Cardiac muscle cell (in vitro differentiated cells and primary cell): Measurements from ENCODE around the gene SLC7A6. TPM values are rescaled to one million over a fixed set of nuclear protein-coding genes. Genes with fewer than 3 reads are reported as not detected.
A peak's percentile ranks its signal among the peaks of the same experiment; 100 is the strongest.

Source experiments
- DNase-seq, 2 donors: peaks; one replicate each; pipeline versions ENCODE4 v3.0.0 to v3.0.0-alpha.2; 2010 to 2017; ENCODE audit warnings: low read depth in 1 of 2, low spot score in 1 of 2
- H3K27ac ChIP-seq: fragments of 200-600 bp; sonication (generic); 2 replicates; pipeline ENCODE4 v1.5.1; 2016
- H3K27me3 ChIP-seq: fragments of 200-600 bp; sonication (generic); 2 replicates; pipeline ENCODE4 v1.6.0; 2016; ENCODE audit warnings: control low read depth
- H3K36me3 ChIP-seq: fragments of 200-600 bp; sonication (generic); 2 replicates; pipeline ENCODE4 v1.5.1; 2016; ENCODE audit warnings: control low read depth
- H3K4me1 ChIP-seq: fragments of 200-600 bp; sonication (generic); 2 replicates; pipeline ENCODE4 v1.8.1; 2017; ENCODE audit warnings: low read depth, mild to moderate bottlenecking, mixed run types
- H3K4me3 ChIP-seq: fragments of 200-600 bp; sonication (generic); 2 replicates; pipeline ENCODE4 v1.5.1; 2016; ENCODE audit warnings: mild to moderate bottlenecking
- H3K9me3 ChIP-seq: fragments of 200-600 bp; sonication (generic); 2 replicates; pipeline ENCODE4 v1.5.1; 2017; ENCODE audit warnings: low read depth, mild to moderate bottlenecking, control low read depth
- polyA plus RNA-seq: library from polyadenylated mRNA; unstranded; fragments of >200 nt; fragmentation: Nextera tagmentation; extraction: Ambion mirVana; gene quantifications from 2 replicates; pipeline ENCODE4 v1.2.1, GENCODE V29; 2016
- total RNA-seq: library from RNA; depleted of rRNA; stranded (reverse); fragments of >200 nt; gene quantifications from 2 replicates; pipeline ENCODE4 v1.2.3, GENCODE V29; 2016
- TF ChIP-seq, protein P1 (sequence below): IDR thresholded peaks from 2 replicates; pipeline ENCODE4 v1.5.1; 2012; ENCODE audit warnings: low read depth, mild to moderate bottlenecking, low read length

Gene SLC7A6
- total and polyA plus RNA-seq, 2 experiments from 2014 or later = 14.3 to 17.1 TPM

DNA sequence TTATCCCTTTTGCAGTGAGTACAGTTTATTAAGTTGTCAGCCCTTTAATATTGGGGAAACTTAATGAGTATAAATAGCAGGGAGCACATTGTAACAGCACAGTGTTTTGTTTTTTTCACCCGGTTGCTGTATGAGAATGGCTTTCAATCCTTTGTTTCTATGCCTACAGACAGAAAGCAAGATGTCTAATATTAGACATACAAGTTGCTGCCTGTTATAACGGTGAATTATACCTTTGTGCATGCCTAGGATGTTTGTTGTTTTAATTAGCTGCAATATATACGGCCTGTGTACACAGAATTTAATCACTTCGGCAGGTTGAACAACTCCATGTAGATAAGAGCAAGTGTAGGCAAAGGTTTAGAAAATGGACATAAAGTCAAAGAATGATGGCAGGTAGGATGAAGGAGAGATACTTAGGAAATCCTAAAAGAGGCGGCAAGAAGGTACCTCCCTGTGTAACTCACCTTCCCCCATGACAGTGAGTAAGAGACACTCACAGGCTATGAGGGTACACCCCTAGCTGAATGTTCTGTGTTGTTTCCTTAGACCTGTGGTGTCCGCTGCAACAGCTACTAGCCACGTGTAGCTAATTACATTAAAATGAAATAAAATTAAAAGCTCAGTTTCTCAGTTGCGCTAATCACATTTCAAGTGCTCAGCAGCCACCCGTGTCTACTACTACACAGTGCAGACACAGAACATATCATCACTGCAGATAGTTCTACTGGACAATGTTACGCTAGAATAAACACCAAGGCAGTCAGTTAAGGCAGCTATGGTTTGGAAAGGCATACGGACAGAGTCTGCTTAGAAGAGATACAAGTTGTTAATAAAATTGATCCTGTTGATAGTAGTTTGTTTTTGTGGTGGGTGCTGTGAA is 35.5 kb downstream of the SLC7A6 start:
- Histone ChIP-seq H3K27ac (no peak overlapping the region), H3K36me3 (peaks cover 59% of the 10 kb centered on the region), H3K27me3 (no peaks in the 10 kb centered on the region), H3K9me3 (no peaks in the 10 kb centered on the region), H3K4me3 (no peak overlapping the region), H3K4me1 (no peaks in the 10 kb centered on the region)
- TF ChIP-seq, protein P1, sequence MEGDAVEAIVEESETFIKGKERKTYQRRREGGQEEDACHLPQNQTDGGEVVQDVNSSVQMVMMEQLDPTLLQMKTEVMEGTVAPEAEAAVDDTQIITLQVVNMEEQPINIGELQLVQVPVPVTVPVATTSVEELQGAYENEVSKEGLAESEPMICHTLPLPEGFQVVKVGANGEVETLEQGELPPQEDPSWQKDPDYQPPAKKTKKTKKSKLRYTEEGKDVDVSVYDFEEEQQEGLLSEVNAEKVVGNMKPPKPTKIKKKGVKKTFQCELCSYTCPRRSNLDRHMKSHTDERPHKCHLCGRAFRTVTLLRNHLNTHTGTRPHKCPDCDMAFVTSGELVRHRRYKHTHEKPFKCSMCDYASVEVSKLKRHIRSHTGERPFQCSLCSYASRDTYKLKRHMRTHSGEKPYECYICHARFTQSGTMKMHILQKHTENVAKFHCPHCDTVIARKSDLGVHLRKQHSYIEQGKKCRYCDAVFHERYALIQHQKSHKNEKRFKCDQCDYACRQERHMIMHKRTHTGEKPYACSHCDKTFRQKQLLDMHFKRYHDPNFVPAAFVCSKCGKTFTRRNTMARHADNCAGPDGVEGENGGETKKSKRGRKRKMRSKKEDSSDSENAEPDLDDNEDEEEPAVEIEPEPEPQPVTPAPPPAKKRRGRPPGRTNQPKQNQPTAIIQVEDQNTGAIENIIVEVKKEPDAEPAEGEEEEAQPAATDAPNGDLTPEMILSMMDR = no peak
- DNase-seq = no peak

DNA sequence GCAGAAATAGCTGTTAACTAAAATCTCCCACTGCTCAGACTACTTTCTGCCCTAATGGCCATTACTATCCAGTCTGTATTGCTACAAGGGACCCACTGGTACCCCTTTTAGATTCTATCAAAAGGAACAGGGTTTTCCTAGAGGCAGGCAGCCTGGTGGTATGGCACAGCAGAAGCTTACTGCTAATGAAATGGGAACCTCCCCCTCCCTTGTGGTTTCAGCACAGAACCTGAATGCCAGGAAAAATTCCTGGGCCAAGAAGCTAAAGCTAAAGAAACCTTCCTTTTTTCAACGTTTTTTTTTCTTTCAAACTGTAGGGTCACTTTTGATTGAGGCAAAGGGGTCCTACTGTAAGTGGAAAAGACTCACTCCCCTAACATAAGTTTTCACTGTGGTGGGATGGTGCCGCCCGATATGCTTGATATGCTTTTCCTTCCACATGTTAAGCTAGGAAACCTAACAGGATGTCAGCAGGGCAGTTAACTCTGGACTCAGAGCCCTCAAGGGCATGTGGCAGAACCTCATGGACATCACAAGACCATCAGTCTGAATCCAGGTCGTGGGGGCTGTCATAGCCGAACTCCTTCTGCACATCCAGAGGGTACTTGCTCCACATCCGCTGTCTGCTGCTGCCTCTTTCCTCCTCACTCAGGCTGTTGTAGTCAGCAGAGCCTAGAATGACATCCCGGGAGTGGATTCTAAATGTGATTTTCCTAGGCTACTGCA is 36.6 kb downstream of the SLC7A6 start:
- TF ChIP-seq, protein P1 = no peak
- H3K36me3 ChIP-seq = peaks cover 61% of the 10 kb centered on the region

DNA sequence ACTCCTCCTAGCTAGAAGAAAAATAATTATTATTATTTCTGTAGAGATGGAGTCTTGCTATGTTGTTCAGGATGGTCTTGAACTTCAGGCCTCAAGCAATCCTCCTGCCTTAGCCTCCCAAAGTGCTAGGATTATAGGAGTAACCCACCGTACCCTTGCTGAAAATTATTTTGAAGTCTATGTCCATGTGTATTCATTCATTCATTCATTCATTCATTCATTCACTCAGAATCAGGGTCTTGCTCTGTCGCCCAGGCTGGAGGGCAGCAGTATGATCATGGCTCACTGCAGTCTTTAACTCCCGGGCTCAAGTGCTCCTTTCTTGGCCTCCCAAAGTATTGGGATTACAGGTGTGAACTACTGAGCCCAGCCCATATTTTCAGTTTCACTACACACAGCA is 42.3 kb downstream of the SLC7A6 start:
- Histone ChIP-seq H3K36me3 (peaks cover 48% of the 10 kb centered on the region), H3K27me3 (no peaks in the 10 kb centered on the region), H3K27ac (no peak overlapping the region), H3K9me3 (no peaks in the 10 kb centered on the region), H3K4me3 (no peak overlapping the region), H3K4me1 (peaks cover 7% of the 10 kb centered on the region)
- no peak for DNase-seq
- TF ChIP-seq, protein P1 = no peak

More for the DNA sequence above, 36.6 kb downstream of the SLC7A6 start:
- H3K9me3 ChIP-seq = no peaks in the 10 kb centered on the region
- no peaks in the 10 kb centered on the region for H3K4me1 ChIP-seq
- no peak overlapping the region for H3K27ac ChIP-seq
- H3K27me3 ChIP-seq = no peaks in the 10 kb centered on the region
- peak in 1 of 2 donors; percentile 53 for DNase-seq
- H3K4me3 ChIP-seq = no peak overlapping the region

DNA sequence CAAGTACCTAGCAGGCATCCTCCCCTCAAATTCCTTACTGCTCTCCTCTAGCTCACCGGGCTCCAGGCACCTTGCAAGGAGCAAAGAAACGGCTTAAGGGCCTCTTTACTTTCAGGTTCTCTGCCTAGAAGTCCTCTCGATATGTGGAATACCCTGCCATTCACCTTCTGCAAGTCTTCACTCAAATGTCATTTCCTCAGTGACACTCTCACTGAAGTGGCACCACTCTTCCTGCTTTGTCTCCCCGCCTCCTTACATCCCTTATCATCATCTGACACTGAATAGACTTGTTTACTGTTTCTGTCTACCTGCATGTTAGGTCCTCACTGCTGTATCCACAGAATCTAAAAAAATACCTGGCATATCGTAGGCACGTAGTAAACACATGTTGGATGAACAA is 45.5 kb downstream of the SLC7A6 start:
- Histone ChIP-seq H3K9me3 (no peaks in the 10 kb centered on the region), H3K4me3 (peak overlapping the region; percentile 59), H3K27me3 (no peaks in the 10 kb centered on the region), H3K27ac (peak overlapping the region; percentile 84), H3K4me1 (peaks cover 11% of the 10 kb centered on the region), H3K36me3 (peaks cover 33% of the 10 kb centered on the region)
- TF ChIP-seq, protein P1 = no peak
- DNase-seq = no peak

DNA sequence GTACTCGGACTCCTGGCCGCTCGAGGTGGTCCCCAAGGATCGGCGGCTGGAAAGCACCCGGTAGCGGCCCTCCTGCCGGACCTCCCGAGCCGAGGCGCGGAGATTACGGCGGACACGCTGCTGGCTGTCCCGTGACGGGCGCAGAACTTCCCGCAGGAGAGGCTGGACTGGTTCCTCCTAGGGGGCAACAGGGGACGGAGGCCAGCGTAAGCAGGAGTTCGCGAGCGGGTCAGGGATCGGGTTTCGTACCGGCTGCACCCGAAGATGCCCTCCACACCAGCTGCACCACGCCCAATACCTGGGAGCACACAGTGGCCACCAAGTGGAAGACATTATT is 46.1 kb downstream of the SLC7A6 start:
- H3K27me3 ChIP-seq = no peaks in the 10 kb centered on the region
- peak overlapping the region; percentile 59 for H3K4me3 ChIP-seq
- H3K27ac ChIP-seq = peak overlapping the region; percentile 84
- TF ChIP-seq, protein P1 = no peak
- peaks cover 29% of the 10 kb centered on the region for H3K36me3 ChIP-seq
- H3K9me3 ChIP-seq = no peaks in the 10 kb centered on the region
- DNase-seq = peak in 1 of 2 donors; percentile 74
- peaks cover 11% of the 10 kb centered on the region for H3K4me1 ChIP-seq
